ENCODE results near the gene UBE2N.
"Not testable (repeated sequence)": the region's sequence is repeated elsewhere in the genome, so short reads cannot be mapped to it uniquely, and the experiment has no call there.

The UBE2N gene

DNA sequence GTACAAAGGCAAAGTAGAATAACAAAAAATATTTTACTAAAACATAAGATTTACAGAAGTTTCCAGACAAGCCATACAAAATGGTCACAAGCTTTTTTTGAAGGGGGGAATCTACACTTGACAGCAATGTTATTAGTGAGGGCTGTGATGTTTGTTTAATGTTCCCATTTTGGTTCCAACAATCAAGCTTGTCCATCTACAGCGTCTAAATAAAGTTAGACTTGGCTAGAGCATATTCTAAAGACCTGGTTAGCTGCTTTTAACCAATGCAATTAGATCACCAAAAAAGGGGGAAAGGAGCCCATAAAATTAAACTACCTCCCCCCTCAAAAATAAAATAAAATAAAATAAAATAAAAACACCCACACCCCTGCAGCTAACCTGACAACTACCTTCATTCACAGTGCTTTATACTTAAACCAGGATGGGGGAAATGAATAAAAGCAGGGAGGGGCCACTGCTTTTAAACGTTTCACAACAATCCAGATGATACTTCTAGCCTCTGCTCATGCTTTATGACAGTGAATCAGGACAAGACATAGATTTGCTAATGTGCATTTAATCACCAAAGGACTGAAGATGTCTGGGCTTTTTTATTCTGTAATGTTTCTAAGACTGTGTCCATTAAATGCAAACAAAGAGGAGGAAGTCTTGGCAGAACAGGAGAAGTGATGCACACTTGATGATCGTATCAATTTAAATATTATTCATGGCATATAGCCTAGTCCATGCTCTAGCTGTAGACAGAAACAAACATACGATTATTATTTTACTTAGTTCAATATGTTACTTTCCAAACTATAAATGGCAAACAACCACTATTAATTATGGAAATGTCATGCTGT is 32.2 kb downstream of the UBE2N start:
- peak; percentile 47 for DNase-seq

DNA sequence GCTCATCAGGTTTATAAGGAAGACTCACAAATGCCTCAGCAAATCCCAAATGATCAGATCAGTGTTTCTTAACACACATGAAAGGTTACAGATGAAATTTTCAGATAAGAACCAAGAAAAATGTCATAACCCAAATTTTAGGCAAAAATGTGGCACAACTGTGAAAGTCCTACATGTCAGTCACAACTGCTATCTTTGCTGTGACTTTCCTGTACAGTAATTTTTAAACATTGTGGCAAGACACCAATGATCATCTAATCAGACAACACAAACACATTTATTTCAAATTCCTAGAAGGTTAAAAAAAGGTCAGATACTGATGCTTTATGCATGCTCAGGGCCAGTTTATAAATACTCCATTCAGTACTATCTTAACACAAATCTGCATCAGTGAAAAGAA is 32.9 kb downstream of the UBE2N start:
- no peak for DNase-seq

DNA sequence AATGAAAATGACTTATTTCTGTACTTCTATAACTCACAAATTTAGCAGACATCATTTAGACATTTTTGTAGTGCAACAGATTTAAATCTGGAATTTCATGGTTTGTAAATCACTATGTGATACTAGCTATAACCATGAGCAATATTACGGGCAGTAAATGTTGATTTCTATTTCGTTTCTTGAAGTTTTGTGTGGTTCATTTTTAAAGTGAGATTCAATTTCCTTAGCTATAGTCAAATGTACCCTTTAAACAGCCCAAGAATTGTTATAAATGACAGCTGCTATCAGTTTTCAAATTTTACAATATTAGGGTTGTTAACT is 33.8 kb downstream of the UBE2N start:
- no peak for DNase-seq

DNA sequence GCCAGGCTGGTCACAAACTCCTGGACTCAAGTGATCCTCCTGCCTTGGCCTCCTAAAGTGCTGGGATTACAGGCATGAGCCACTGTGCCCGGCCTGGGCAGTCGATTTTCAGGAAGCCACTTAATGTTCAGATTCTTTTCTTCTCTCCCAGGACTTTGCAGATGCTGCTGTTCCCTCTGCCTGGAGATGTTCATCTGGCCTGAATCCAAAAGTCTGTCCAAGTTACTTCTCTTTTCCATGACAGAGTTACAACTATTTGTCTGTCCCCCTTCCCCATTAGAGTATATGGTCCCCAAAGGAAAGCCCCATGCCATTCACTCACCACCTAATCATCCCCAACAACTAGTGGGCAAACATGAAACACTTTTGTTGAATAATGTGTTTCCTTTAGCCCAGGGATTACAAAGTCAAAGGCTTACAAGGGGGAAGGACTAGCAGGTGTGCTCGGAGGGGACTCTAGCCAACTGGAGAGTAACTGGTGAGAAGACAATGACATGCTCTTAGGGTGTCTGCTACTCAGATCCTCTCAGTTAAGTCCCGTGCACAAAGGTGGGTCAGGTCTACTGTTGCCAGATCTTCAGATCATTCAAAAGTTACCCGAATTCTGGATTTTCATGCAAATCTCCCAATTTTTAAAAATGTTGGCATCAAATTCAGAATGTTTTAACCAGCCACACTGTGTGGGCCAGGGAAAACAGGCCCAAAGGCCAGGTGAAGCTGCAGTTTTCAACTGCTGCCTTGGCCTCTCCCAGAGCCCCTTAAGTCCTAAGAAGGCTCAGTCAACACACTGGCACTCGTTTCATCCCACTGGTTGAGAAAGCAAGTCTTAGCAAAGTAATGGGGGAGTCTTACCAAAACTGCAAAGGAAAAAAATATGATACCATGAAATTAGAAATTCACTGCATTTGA is 34.4 kb downstream of the UBE2N start:
- no peak for DNase-seq

DNA sequence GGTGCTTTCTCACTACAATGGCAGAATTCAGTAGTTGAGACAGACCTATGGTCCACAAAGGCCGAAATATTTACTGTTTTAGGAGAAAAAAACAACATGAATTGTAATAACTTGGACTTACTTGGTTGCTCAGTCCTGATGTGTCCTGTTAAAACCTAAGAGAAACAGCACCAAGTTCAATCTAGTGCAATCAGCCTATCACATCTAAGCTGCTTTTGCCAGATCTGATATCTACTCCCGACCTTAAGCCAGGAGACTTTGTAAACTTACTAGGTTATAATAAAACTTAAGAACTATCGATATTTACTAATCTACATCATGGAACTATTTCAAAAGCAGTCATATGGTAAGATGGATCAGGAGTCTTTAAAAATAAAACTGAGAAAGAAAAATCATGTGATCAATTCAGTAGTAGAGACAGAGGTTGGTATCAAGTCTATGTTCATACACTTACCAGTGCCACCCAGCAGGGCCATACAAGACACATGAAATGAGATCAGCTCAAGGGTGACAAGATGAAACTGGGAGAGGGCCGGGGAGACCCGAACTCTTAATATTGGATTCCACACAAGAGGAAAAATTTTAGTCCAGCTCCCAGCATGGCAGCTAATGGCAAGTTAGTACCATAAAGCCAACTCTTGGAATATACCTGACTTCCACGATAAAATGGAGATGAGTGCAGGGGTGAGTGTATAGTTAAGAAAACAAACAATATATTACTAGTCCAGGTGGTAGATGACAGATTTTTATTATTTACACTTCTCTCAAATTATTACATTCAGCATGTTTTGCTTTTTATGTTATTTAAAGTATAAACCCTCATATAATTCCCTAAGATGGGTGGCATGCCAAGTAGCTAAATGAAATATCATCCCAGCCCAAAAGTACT is 36.5 kb downstream of the UBE2N start:
- DNase-seq, result no peak

DNA sequence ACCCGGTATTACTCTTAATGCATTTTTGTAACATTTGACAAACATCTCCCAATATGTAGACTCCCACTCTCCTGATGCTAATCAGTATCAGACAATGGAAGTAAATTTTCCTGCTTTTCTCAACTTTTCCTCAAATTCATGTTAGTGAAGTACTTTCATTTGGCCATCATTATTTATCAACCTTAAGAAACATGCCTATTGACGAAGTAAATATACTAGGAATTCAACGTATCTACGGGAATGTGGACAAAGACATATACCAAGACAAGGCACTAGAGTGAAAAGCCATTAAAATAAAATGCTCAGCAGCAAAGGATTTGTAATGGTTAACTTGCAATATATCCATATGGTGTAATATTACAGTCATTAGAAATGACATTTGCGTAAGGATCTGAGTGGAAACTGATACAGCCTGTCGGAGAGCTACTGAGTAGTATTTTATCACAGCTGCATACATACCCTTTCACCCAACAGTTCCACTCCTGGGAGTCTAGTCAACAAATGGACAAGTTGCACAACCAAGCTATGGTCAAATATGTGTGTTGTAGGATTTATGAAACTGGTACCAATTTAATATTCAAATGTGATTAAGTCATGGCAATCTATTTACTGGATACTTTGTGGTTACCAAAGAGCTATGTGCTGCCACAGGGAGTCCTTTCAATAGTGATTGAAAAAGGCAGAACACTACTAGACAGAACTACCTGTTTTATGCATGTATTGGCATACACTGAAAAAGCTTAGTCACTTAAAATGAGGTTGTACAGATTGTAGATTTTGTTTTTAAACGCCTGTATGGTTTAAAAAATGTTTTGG is 37.6 kb downstream of the UBE2N start:
- no peak for DNase-seq

DNA sequence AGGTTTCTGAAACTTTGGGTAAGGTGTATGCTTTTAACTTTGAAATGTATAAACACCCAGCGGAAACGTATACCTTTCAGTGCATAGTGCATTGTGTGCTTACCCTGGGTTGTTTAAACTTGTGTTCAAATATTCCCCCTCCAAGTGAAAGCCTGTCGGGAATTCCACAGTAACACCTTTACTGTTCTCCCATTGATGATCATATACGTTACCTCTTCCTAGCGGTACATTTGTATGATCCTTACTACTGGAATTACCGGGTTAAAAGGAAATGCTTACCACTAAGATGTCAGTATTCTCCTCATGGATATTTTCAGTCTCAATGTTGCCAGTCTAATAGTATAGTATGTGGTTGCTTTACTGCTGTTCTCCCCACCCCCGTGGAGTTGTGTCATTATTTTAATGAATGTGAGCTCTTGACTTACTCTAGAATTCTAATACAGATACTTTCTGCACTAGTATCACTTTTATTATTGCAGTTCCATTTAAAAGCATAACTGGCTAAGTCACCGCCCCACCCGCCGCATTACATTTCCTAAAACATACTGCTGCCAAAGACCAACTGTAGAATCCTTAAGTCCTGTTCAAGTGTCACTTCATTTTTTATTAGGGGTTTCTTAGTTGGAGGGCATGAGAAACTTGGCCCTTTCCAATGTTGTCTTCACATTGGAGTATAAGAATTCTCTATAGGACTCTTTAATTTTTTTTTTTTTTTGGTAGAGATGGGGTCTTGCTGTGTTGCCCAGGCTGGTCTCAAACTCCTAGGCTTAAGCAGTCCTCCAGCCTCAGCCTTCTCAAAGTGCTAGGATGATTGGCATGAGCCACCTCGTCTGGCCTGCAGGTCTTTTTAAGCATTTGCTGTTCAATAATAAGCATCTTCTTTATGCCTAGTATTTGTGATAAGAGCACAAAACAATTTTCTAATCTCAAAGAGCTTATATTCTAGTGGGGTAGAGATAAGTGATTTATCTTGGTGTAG is 39.1 kb downstream of the UBE2N start:
- DNase-seq, result no peak

DNA sequence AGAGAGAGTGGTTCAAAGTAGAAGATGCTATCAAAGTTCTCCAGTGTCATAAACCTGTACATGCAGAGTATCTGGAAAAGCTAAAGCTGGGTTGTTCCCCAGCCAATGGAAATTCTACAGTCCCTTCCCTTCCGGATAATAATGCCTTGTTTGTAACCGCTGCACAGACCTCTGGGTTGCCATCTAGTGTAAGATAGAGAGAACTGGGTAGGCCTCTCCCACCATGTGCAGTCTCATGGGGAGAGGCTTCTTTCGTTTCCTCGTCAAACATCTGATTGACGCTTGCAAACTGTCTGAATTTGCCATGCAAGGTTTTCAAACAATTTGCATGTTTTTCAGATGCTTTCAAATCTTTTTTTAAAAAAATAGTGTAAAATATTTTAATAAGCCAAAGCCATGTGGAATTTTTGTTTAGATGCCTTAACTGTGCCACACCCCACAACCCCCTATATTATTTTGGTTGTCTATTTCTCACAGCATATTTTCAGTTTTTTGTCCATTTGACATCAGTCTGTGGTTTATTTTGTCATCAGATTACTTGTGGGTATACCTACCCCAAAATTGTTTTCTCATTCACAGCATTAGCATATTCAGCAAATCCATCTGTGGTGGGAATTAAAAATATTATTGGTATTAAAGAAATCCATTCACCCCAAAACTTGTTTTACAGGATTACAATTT is 42.4 kb downstream of the UBE2N start:
- not testable (repeated sequence) for DNase-seq

DNA sequence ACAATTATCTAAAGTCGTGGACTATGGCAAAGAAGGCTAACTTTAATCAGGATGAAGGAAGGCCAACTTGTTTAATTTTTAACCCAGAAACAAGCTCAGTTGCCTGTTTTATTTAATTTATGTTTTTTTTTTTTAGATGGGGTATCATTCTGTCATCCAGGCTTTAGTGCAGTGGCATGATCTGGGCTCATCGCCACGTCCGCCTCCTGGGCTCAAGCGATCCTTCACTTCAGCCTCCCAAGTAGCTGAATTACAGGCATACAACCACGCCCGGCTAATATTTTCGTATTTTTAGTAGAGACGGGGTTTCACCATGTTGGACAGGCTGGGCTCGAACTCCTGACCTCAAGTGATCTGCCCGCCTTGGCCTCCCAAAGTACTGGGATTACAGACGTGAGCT is 44.3 kb downstream of the UBE2N start:
- no peak for DNase-seq

DNA sequence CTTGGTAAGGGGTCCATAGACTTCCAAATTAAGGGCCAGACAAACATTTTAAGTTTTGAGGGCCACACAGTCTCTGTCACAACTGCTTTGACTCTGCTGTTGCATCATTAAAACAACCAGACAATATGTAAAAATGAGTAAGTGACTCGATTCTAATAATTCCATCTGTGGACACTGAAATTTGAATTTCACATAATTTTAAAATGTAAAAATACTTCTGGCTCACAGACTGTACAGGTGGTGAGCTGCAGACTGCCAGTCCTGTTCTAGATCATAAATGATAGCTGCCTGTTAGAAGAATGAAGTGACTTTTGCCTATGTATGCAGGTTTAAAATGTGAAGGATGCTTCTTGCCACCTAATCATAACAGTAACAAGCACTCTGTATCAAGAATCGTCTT is 48.3 kb downstream of the UBE2N start:
- no peak for DNase-seq

DNA sequence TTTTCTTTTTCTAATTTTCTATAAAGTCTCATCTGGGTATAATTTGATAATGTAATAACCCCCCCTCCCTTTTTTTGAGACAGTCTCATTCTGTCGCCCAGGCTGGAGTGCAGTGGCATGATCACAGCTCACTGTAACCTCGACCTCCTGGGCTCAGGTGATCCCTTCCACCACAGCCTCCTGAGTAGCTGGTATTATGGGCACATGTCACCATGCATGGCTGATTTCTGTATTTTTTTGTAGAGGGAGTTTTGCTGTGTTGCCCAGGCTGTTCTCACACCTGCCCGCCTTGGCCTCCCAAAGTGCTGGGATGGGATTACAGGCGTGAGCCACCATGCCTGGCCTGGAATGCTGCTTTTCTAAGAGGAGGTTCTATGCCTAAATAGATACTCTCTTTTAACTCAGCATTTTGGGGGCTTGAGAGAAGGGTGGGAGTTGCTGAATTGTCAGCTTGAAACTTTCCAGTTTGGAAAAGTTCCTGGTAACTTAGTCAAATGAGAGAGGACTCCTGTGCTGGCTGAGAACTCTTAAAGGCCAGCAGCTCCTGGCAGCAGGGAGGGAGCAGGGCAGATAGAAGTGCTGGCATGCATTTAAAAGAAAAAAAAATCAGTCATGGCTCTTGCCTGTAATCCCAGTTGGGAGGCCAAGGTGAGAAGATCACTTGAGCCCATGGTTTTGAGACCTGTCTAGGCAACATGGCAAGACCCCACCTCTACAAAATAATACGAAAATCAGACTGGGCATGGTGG is 51.0 kb downstream of the UBE2N start:
- no peak for DNase-seq

DNA sequence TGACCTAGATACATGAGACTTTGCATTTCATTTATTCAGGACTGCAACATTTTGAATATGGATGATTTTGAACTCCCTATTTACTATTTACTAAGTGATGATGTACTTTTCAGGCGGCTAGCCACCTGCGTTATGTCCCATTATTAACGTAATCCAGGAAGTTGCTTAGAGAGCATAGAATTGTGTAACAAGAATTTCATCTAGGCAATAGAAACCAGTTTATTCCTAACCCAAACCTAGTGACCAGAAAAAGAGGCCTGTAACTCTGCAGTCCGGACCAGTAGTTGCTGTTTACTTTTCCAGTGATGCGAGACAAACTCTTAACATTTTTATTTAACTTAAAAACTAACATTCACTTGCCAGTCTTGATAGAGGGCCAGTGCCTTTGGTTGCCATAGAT is 51.7 kb downstream of the UBE2N start:
- DNase-seq, result no peak

DNA sequence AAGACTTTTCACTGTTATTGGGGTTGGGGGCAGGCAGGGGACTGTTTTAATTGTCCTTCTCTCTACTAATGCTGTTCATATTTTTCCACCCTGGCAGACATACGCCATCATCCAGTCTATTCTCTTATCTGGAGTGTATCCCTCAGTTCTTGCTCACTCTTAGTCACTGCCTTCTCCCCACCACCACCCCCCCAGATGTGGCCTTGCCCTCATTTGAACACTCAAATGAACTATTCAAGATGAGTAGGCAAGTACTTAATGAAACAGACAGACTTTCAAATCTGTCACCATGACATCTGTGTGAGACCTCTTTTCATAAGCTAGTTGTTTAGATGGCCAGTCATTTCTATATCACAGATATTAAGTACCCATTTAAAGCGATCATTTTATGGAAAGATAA is 54.0 kb downstream of the UBE2N start:
- DNase-seq, result peak; percentile 75

DNA sequence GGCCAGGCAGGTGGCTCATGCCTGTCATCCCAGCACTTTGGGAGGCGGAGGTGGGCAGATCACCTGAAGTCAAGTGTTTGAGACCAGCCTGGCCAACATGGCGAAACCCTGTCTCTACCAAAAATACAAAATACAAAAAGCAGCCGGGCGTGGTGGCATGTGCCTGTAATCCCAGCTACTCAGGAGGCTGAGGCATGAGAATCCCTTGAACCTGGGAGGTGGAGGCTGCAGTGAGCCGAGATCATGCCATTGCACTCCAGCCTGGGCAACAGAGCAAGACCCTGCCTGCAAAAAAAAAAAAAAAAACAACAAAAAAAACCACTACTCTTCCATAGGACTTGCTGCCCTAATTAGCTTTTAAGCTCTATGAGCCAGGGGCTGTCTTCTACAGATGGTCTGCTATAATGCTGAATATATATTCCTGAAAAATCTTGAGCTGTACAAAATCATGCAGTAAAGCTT is 59.7 kb downstream of the UBE2N start:
- DNase-seq, result not testable (repeated sequence)

DNA sequence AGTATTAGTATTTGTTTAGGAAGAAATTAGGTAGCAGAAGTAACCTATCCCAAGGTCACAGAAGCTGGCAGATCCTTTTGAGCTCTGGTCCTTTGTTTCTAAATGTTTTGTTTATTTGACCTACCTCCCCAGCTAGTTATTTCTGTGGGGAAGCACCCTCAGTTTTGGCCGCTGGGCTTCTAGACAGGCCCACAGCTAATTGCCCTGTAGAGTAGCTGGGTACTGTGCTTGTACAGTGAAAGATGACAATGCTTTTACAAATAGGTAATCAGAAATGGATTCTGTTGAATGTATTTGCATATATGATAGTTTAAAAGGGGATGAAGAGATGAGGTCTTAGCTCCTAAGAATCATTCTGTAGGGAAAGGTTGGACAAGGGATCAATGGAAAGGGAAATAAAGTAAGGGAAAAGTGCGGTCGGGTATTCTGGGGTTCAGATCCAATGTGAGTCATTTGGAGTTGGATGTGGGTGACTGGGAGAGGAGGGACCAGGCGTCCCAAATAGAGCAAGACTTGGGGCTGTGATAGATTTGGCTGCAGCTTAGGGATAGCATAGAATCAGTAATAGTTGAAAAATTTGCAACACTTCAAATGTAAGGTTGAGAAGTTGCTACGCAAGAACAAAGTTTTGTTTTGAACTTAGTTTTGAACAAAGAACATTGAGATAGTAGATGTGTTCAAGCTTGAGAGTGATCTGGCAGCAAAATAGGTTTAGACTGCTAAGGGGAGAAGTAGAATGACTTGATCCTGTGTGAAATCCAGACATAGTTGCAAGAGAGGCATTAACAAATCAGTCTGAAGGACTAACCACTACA is 60.4 kb downstream of the UBE2N start:
- no peak for DNase-seq

DNA sequence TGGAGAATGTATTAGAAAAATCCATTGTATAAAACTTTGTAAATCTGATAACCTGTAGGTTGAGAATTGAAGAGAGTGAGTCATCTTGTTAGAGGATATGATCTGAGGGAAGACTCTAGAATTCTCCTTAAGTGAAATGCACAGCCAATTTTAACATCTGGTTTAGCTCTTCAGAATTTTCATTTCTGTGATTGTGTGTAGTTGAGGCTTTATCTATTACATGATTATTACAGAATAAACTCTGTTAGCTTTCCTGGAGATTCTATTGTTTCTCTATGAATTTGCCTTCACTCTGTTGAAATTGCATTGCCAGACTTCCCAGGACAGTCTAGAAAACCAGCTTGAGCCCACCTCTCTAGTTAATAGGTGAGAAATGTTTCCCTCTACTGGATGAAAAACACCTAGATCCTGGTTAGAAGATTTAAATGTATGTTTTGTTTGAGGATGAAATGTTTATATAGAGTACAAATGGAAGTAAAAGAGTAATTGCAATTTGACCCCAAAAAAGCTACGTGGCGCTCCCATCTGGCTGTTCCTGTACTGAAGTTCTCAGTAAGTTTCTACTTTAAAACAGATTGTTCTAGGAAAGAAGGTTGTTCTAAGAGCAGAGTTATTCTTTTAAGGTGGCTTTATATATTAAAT is 61.1 kb downstream of the UBE2N start:
- peak; percentile 38 for DNase-seq

DNA sequence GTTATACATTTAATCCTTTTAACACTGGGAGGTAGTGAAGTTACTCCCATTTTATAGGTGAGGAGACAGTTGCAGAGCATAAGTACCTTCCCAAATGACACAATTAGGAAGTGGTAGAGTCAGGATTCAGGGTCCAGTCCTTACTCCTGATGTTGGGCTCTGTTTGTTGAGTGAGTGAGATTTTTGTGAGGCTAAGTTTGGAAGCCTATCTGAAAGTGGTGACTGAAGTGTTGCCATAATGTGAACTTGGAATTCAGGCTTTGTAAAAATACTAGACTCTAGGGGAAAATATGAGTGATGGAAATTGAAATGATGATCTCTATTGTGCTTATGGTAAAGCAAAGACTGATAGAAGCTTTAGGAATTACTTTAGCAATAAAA is 61.8 kb downstream of the UBE2N start:
- no peak for DNase-seq

DNA sequence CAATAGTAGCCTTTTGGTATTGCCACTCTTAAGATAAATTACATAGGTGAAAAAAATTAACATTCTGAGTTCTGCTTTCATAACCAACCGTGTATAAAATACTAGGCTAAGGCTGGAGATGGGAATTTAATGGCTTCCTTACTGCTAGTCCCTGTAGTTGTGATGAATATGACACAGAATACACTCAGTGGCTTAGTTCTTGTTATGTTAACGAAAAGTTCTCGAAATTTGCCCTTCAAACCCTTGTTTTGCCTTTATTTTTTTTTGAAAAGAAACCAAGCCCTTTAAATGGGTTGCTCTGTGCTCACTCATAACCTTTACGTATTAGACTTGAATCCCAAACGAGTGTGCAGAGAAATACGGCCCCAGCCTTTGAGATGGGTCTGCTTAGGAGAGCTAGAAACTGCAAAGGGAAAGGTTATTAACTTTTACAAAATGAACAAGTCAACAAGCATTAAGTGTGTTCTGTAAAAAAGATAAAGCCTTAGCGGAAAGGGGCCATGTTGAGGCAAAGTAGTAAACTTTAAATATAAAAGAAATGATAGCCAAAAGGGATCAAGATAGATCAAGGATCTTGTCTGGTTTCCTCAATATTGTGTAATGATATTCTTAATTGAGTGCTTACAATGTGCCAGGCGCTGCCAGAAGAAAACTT is 62.3 kb downstream of the UBE2N start:
- no peak for DNase-seq

All from fibroblast of skin of right biceps (primary cell).